ENCODE measurements around the gene SH3YL1. TPM values are rescaled to one million over a fixed set of nuclear protein-coding genes. Genes with fewer than 3 reads are reported as not detected.
"Not testable (repeated sequence)": the region's sequence is repeated elsewhere in the genome, so short reads cannot be mapped to it uniquely, and the experiment has no call there.

Gene SH3YL1
- total RNA-seq, 1 experiment from 2014 or later = 21.4 TPM

GRCh38 chr2:182509-183122 is 81.2 kb downstream of the SH3YL1 start:
- no peak for DNase-seq (ENCODE audit: low spot score)

- DNase-seq (ENCODE audit: low spot score) = no peak
Observed at GRCh38 chr2:180311-180710, 83.5 kb downstream of the SH3YL1 start.

- peak; percentile 41 for DNase-seq (ENCODE audit: low spot score)
Observed at GRCh38 chr2:179886-180285, 83.9 kb downstream of the SH3YL1 start.

- DNase-seq (ENCODE audit: low spot score) = no peak
Observed at GRCh38 chr2:177733-178132, 86.1 kb downstream of the SH3YL1 start.

- peak; percentile 44 for DNase-seq (ENCODE audit: low spot score)
Observed at GRCh38 chr2:176917-177316, 86.9 kb downstream of the SH3YL1 start.

- DNase-seq (ENCODE audit: low spot score) = peak; percentile 18
Observed at GRCh38 chr2:175880-176820, 87.7 kb downstream of the SH3YL1 start.

GRCh38 chr2:175161-175786 is 88.6 kb downstream of the SH3YL1 start:
- DNase-seq (ENCODE audit: low spot score) = no peak

GRCh38 chr2:172120-172519 is 91.7 kb downstream of the SH3YL1 start:
- DNase-seq (ENCODE audit: low spot score) = not testable (repeated sequence)

GRCh38 chr2:169741-170140 is 94.1 kb downstream of the SH3YL1 start:
- DNase-seq (ENCODE audit: low spot score) = no peak

Other genes starting within 250 kb of the SH3YL1 start
- gene FAM110C, start 217.5 kb downstream of the SH3YL1 start, total RNA-seq (2014; rRNA removed; shearing (Covaris generic)) = not detected in 2 replicates
- gene ACP1, start 915 bp upstream of the SH3YL1 start, total RNA-seq (2014; rRNA removed; shearing (Covaris generic)) = 186 and 248 TPM in 2 replicates
- not detected in 2 replicates for gene ALKAL2, start 24.1 kb upstream of the SH3YL1 start, total RNA-seq (2014; rRNA removed; shearing (Covaris generic))

Measured in A172 (cell line).